ENCODE measurements around the gene P2RX4.

GRCh38 chr12:121261398-121261797 lies 51.5 kb downstream of the P2RX4 start:
- TF ChIP-seq, protein P1, sequence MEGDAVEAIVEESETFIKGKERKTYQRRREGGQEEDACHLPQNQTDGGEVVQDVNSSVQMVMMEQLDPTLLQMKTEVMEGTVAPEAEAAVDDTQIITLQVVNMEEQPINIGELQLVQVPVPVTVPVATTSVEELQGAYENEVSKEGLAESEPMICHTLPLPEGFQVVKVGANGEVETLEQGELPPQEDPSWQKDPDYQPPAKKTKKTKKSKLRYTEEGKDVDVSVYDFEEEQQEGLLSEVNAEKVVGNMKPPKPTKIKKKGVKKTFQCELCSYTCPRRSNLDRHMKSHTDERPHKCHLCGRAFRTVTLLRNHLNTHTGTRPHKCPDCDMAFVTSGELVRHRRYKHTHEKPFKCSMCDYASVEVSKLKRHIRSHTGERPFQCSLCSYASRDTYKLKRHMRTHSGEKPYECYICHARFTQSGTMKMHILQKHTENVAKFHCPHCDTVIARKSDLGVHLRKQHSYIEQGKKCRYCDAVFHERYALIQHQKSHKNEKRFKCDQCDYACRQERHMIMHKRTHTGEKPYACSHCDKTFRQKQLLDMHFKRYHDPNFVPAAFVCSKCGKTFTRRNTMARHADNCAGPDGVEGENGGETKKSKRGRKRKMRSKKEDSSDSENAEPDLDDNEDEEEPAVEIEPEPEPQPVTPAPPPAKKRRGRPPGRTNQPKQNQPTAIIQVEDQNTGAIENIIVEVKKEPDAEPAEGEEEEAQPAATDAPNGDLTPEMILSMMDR (IDR thresholded peaks at IDR 0.05) = no peak
- TF ChIP-seq POLR2A (IDR thresholded peaks at IDR 0.05) = no peak

All from heart left ventricle (tissue), 13 donors.